Pancreas (tissue), 10 donors: ENCODE measurements around the gene KLHL17. TPM values are rescaled to one million over a fixed set of nuclear protein-coding genes. Genes with fewer than 3 reads are reported as not detected.
"Not testable (repeated sequence)": the region's sequence is repeated elsewhere in the genome, so short reads cannot be mapped to it uniquely, and the experiment has no call there.

Source experiments
- ATAC-seq, 4 donors: fragments of 200-7000 bp; cut with Tn5 transposase; one replicate each; pipeline versions ENCODE4 v1.8.0 to v1.9.1; 2020; ENCODE audit warnings: mild to moderate bottlenecking in 4 of 4, moderate library complexity in 4 of 4
- DNase-seq, 6 donors: peaks; one replicate each; pipeline ENCODE4 v3.0.0-alpha.2; 2020
- FAIRE-seq: peaks from 2 replicates; lab custom pipeline; 2012; peaks lifted over from hg19 to GRCh38; lab: Jason Lieb, UNC
- H3K27ac ChIP-seq, 4 donors: fragments of 200-600 bp; sonication (generic); 1 replicate in 3 of 4; 2 replicates in 1 of 4; pipeline versions ENCODE4 v1.5.0 to v1.8.0; 2020
- H3K27me3 ChIP-seq, 4 donors: fragments of 200-600 bp; one replicate each; pipeline ENCODE4 v1.8.0; 2021
- H3K36me3 ChIP-seq, 3 donors: fragments of 200-600 bp; sonication (generic) in 1 of 3; one replicate each; pipeline versions ENCODE4 v1.5.0 to v1.8.0; 2020 to 2021
- H3K4me1 ChIP-seq, 3 donors: fragments of 200-600 bp; one replicate each; pipeline ENCODE4 v1.8.0; 2021
- H3K4me3 ChIP-seq, 4 donors: fragments of 200-600 bp; sonication (generic) in 2 of 4; one replicate each; pipeline versions ENCODE4 v1.5.0 to v1.8.0; 2020 to 2021
- H3K9me3 ChIP-seq, 4 donors: fragments of 200-600 bp; one replicate each; pipeline ENCODE4 v1.8.0; 2021
- WGBS, 2 donors: extraction: QIAGEN DNeasy Blood & Tissue Kit; methylation state at CpG; one replicate each; pipeline ENCODE4 v1.1.7; 2013; 5-methylcytosine and 5-hydroxymethylcytosine counted together
- intact Hi-C, 3 donors: fragments of 100-400 bp; cut with DNase I; formaldehyde crosslinking; loops; one replicate each; pipeline versions ENCODE4 v1.11.1 to v1.14.2; 2022
- polyA plus RNA-seq, 2 donors: library from polyadenylated mRNA; stranded (reverse); fragments of 200-250 nt; gene quantifications; one replicate each; pipeline ENCODE4 v1.2.3, GENCODE V29; 2013
- total RNA-seq, 6 donors: library from RNA; stranded (reverse); fragmentation: NEBNext Ultra II Directional in 4 of 6; extraction: Animal tissue kit (Norgen Biotek cat#: 25700) in 4 of 6; gene quantifications; one replicate each; pipeline versions ENCODE4 v1.2.1 to v1.2.4, GENCODE V29; 2021 to 2023
- TF ChIP-seq, protein P1 (sequence below), 4 donors: fragments of 200-600 bp; sonication (generic) in 3 of 4; IDR thresholded peaks; one replicate each; pipeline versions ENCODE4 v1.5.0 to v1.8.0; 2021; ENCODE audit warnings: antibody characterized with exemption in 4 of 4
- donor health status: healthy with polysubstance abuse.
- donor health status: DM: no; HTN: no; CAD: no; lungs with moderate emphysema.
- donor health status: DM: no; HTN: no; CAD: no.
- donor health status: control.
- donor health status: control.
- donor health status: Bipolar disorder and iron deficiency.
- donor health status: DM: yes; HTN: yes; CAD: no.
- donor health status: DM: no; HTN: no; CAD: no.
- donor health status: DM: no; HTN: no; CAD: no.
- donor health status: DM: yes; HTN: yes; CAD: no.

KLHL17 gene
- total and polyA plus RNA-seq, 8 donors: 3.1 to 24.1 (median 6.2) TPM

- WGBS, 2 donors: 40 to 46% methylated on average over 12 of the region's 12 CpGs
- TF ChIP-seq, protein P1, sequence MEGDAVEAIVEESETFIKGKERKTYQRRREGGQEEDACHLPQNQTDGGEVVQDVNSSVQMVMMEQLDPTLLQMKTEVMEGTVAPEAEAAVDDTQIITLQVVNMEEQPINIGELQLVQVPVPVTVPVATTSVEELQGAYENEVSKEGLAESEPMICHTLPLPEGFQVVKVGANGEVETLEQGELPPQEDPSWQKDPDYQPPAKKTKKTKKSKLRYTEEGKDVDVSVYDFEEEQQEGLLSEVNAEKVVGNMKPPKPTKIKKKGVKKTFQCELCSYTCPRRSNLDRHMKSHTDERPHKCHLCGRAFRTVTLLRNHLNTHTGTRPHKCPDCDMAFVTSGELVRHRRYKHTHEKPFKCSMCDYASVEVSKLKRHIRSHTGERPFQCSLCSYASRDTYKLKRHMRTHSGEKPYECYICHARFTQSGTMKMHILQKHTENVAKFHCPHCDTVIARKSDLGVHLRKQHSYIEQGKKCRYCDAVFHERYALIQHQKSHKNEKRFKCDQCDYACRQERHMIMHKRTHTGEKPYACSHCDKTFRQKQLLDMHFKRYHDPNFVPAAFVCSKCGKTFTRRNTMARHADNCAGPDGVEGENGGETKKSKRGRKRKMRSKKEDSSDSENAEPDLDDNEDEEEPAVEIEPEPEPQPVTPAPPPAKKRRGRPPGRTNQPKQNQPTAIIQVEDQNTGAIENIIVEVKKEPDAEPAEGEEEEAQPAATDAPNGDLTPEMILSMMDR (IDR thresholded peaks at IDR 0.05): peak in 1 of 4 donors; percentile 1
- no peak for FAIRE-seq
- no peaks in the 10 kb centered on the region for H3K4me1 ChIP-seq
- no peaks in the 10 kb centered on the region for H3K27me3 ChIP-seq
- no peak for DNase-seq
- no peaks in the 10 kb centered on the region for H3K9me3 ChIP-seq
- H3K36me3 ChIP-seq: no peaks in the 10 kb centered on the region
- ATAC-seq: peak in 1 of 4 donors; percentile 23
- intact Hi-C loops: loop anchor here (5.0 to 10.0 kb wide), 3 partner anchors 80 to 300 kb away; partner anchors contain the start of gene SCNN1D (in 1 of the 3)
- no peak overlapping the region for H3K4me3 ChIP-seq
- H3K27ac ChIP-seq: no peak overlapping the region
Observed at GRCh38 chr1:984476-984814, 24.1 kb downstream of the KLHL17 start.

GRCh38 chr1:985126-985525 is 24.7 kb downstream of the KLHL17 start:
- H3K27me3 ChIP-seq: no peaks in the 10 kb centered on the region
- no peak overlapping the region for H3K27ac ChIP-seq
- no peak for FAIRE-seq

GRCh38 chr1:988061-988460 is 27.7 kb downstream of the KLHL17 start:
- H3K27me3 ChIP-seq, DNase-seq, H3K36me3 ChIP-seq, H3K9me3 ChIP-seq, H3K27ac ChIP-seq, FAIRE-seq, H3K4me3 ChIP-seq, H3K4me1 ChIP-seq, ATAC-seq: not testable (repeated sequence)
- 79 to 89% methylated on average over 5 of the region's 5 CpGs for WGBS, 2 donors
- intact Hi-C loops: loop anchor here in 2 of 3 donors (10.0 kb wide), 2 partner anchors 77 to 297 kb away; partner anchors contain the start of gene SCNN1D (in 1 of the 2)

More at GRCh38 chr1:985126-985525, 24.7 kb downstream of the KLHL17 start:
- DNase-seq (no peak), ATAC-seq (no peak)
- H3K36me3 ChIP-seq: no peaks in the 10 kb centered on the region
- TF ChIP-seq, protein P1 (IDR thresholded peaks at IDR 0.05): no peak
- H3K4me3 ChIP-seq: no peak overlapping the region
- no peaks in the 10 kb centered on the region for H3K4me1 ChIP-seq
- WGBS, 2 donors: 65 to 71% methylated on average over 13 of the region's 13 CpGs
- no peaks in the 10 kb centered on the region for H3K9me3 ChIP-seq
- intact Hi-C loops: loop anchor here in 2 of 3 donors (10.0 kb wide), 2 partner anchors 80 to 300 kb away; partner anchors contain the start of gene SCNN1D (in 1 of the 2)

GRCh38 chr1:991275-991674 is 30.9 kb downstream of the KLHL17 start:
- H3K9me3 ChIP-seq, H3K4me1 ChIP-seq, H3K27ac ChIP-seq, ATAC-seq, H3K36me3 ChIP-seq, H3K27me3 ChIP-seq, H3K4me3 ChIP-seq, DNase-seq, FAIRE-seq, intact Hi-C loops: not testable (repeated sequence)
- 89 to 93% methylated on average over 6 of the region's 6 CpGs for WGBS, 2 donors

- 95 to 97% methylated on average over 10 of the region's 10 CpGs for WGBS, 2 donors
- H3K4me3 ChIP-seq: no peak overlapping the region
- no peaks in the 10 kb centered on the region for H3K36me3 ChIP-seq
- no peak overlapping the region for H3K27ac ChIP-seq
- H3K9me3 ChIP-seq: no peaks in the 10 kb centered on the region
- DNase-seq (no peak), FAIRE-seq (no peak), ATAC-seq (no peak)
- TF ChIP-seq, protein P1 (IDR thresholded peaks at IDR 0.05): no peak
- intact Hi-C loops: no loop called here
- H3K4me1 ChIP-seq: no peaks in the 10 kb centered on the region
- H3K27me3 ChIP-seq: no peaks in the 10 kb centered on the region
Observed at GRCh38 chr1:991895-992294, 31.5 kb downstream of the KLHL17 start.

GRCh38 chr1:992362-992761 is 32.0 kb downstream of the KLHL17 start:
- no peak overlapping the region for H3K4me3 ChIP-seq
- TF ChIP-seq, protein P1 (IDR thresholded peaks at IDR 0.05): no peak
- ATAC-seq (no peak), FAIRE-seq (no peak), DNase-seq (no peak)
- H3K36me3 ChIP-seq: no peaks in the 10 kb centered on the region
- no peaks in the 10 kb centered on the region for H3K4me1 ChIP-seq
- no peaks in the 10 kb centered on the region for H3K27me3 ChIP-seq
- intact Hi-C loops: no loop called here
- no peak overlapping the region for H3K27ac ChIP-seq
- H3K9me3 ChIP-seq: no peaks in the 10 kb centered on the region
- 86 to 91% methylated on average over 7 of the region's 7 CpGs for WGBS, 2 donors
